ENCODE data around the gene HORMAD2.
"Not testable (repeated sequence)": the region's sequence is repeated elsewhere in the genome, so short reads cannot be mapped to it uniquely, and the experiment has no call there.

HORMAD2 gene

GRCh38 chr22:30045494-30045887 is 34.8 kb upstream of the HORMAD2 start:
- DNase-seq (ENCODE audit: low spot score in 2 of 2) = no peak
- Histone ChIP-seq H3K4me1 (peaks cover 24% of the 10 kb centered on the region), H3K27me3 (ENCODE audit: low read depth) (no peaks in the 10 kb centered on the region), H3K36me3 (replicated peaks) (no peaks in the 10 kb centered on the region), H3K4me3 (no peak overlapping the region), H3K9me3 (no peaks in the 10 kb centered on the region)
- in situ Hi-C loops (cut with MboI; ENCODE audit: low sequenced_read_pairs) = no loop called here

- no peak for DNase-seq (ENCODE audit: low spot score in 2 of 2)
- Histone ChIP-seq H3K4me1 (peaks cover 24% of the 10 kb centered on the region), H3K36me3 (replicated peaks) (no peaks in the 10 kb centered on the region), H3K27me3 (ENCODE audit: low read depth) (no peaks in the 10 kb centered on the region), H3K4me3 (no peak overlapping the region), H3K9me3 (no peaks in the 10 kb centered on the region)
- in situ Hi-C loops (cut with MboI; ENCODE audit: low sequenced_read_pairs) = no loop called here
Measured at GRCh38 chr22:30045901-30046715, 34.2 kb upstream of the HORMAD2 start.

GRCh38 chr22:30046716-30047363 is 33.4 kb upstream of the HORMAD2 start:
- H3K9me3 ChIP-seq = no peaks in the 10 kb centered on the region
- DNase-seq (ENCODE audit: low spot score in 2 of 2) = no peak
- peaks cover 24% of the 10 kb centered on the region for H3K4me1 ChIP-seq
- H3K27me3 ChIP-seq (ENCODE audit: low read depth) = no peaks in the 10 kb centered on the region
- no peak overlapping the region for H3K4me3 ChIP-seq
- in situ Hi-C loops (cut with MboI; ENCODE audit: low sequenced_read_pairs) = no loop called here
- H3K36me3 ChIP-seq (replicated peaks) = no peaks in the 10 kb centered on the region

GRCh38 chr22:30047364-30047738 is 32.9 kb upstream of the HORMAD2 start:
- no peaks in the 10 kb centered on the region for H3K27me3 ChIP-seq (ENCODE audit: low read depth)
- H3K36me3 ChIP-seq (replicated peaks) = no peaks in the 10 kb centered on the region
- H3K4me3 ChIP-seq = no peak overlapping the region
- DNase-seq (ENCODE audit: low spot score in 2 of 2) = no peak
- H3K9me3 ChIP-seq = no peaks in the 10 kb centered on the region
- in situ Hi-C loops (cut with MboI; ENCODE audit: low sequenced_read_pairs) = no loop called here
- peaks cover 24% of the 10 kb centered on the region for H3K4me1 ChIP-seq

GRCh38 chr22:30048681-30049080 is 31.6 kb upstream of the HORMAD2 start:
- DNase-seq (ENCODE audit: low spot score in 2 of 2) = no peak
- no peaks in the 10 kb centered on the region for H3K9me3 ChIP-seq
- H3K27me3 ChIP-seq (ENCODE audit: low read depth) = no peaks in the 10 kb centered on the region
- in situ Hi-C loops (cut with MboI; ENCODE audit: low sequenced_read_pairs) = no loop called here
- peaks cover 21% of the 10 kb centered on the region for H3K4me1 ChIP-seq
- H3K4me3 ChIP-seq = no peak overlapping the region
- H3K36me3 ChIP-seq (replicated peaks) = no peaks in the 10 kb centered on the region

GRCh38 chr22:30054067-30054763 is 26.0 kb upstream of the HORMAD2 start:
- no peak for DNase-seq (ENCODE audit: low spot score in 2 of 2)
- Histone ChIP-seq H3K4me1 (no peaks in the 10 kb centered on the region), H3K4me3 (no peak overlapping the region), H3K27me3 (ENCODE audit: low read depth) (no peaks in the 10 kb centered on the region), H3K9me3 (peaks cover 7% of the 10 kb centered on the region), H3K36me3 (replicated peaks) (no peaks in the 10 kb centered on the region)
- in situ Hi-C loops (cut with MboI; ENCODE audit: low sequenced_read_pairs) = no loop called here

- in situ Hi-C loops (cut with MboI; ENCODE audit: low sequenced_read_pairs) = no loop called here
- no peaks in the 10 kb centered on the region for H3K27me3 ChIP-seq (ENCODE audit: low read depth)
- no peak for DNase-seq (ENCODE audit: low spot score in 2 of 2)
- no peak overlapping the region for H3K4me3 ChIP-seq
- no peaks in the 10 kb centered on the region for H3K36me3 ChIP-seq (replicated peaks)
- H3K9me3 ChIP-seq = peaks cover 7% of the 10 kb centered on the region
- H3K4me1 ChIP-seq = no peaks in the 10 kb centered on the region
Measured at GRCh38 chr22:30054764-30055069, 25.5 kb upstream of the HORMAD2 start.

- in situ Hi-C loops (cut with MboI; ENCODE audit: low sequenced_read_pairs) = no loop called here
Measured at GRCh38 chr22:30056015-30056414, 24.2 kb upstream of the HORMAD2 start.

GRCh38 chr22:30057375-30057774 is 22.9 kb upstream of the HORMAD2 start:
- Histone ChIP-seq H3K4me3 (no peak overlapping the region), H3K27me3 (ENCODE audit: low read depth) (no peaks in the 10 kb centered on the region), H3K9me3 (peaks cover 7% of the 10 kb centered on the region), H3K4me1 (no peaks in the 10 kb centered on the region), H3K36me3 (replicated peaks) (no peaks in the 10 kb centered on the region)
- DNase-seq (ENCODE audit: low spot score in 2 of 2) = no peak
- in situ Hi-C loops (cut with MboI; ENCODE audit: low sequenced_read_pairs) = no loop called here

More at GRCh38 chr22:30056015-30056414, 24.2 kb upstream of the HORMAD2 start:
- no peaks in the 10 kb centered on the region for H3K36me3 ChIP-seq (replicated peaks)
- H3K4me3 ChIP-seq = no peak overlapping the region
- no peaks in the 10 kb centered on the region for H3K27me3 ChIP-seq (ENCODE audit: low read depth)
- H3K4me1 ChIP-seq = no peaks in the 10 kb centered on the region
- H3K9me3 ChIP-seq = peaks cover 7% of the 10 kb centered on the region
- no peak for DNase-seq (ENCODE audit: low spot score in 2 of 2)

- H3K4me3 ChIP-seq; in situ Hi-C loops (cut with MboI; ENCODE audit: low sequenced_read_pairs); H3K4me1 ChIP-seq; H3K27me3 ChIP-seq (ENCODE audit: low read depth); DNase-seq (ENCODE audit: low spot score in 2 of 2); H3K9me3 ChIP-seq; H3K36me3 ChIP-seq (replicated peaks): not testable (repeated sequence)
Measured at GRCh38 chr22:30059346-30060020, 20.8 kb upstream of the HORMAD2 start.

- H3K4me3 ChIP-seq; in situ Hi-C loops (cut with MboI; ENCODE audit: low sequenced_read_pairs): not testable (repeated sequence)
- H3K9me3 ChIP-seq = peaks cover 11% of the 10 kb centered on the region
Measured at GRCh38 chr22:30061094-30061493, 19.2 kb upstream of the HORMAD2 start.

GRCh38 chr22:30062259-30062658 is 18.0 kb upstream of the HORMAD2 start:
- H3K4me3 ChIP-seq = no peak overlapping the region
- H3K4me1 ChIP-seq = no peaks in the 10 kb centered on the region
- in situ Hi-C loops (cut with MboI; ENCODE audit: low sequenced_read_pairs) = no loop called here
- no peaks in the 10 kb centered on the region for H3K36me3 ChIP-seq (replicated peaks)
- H3K9me3 ChIP-seq = peaks cover 9% of the 10 kb centered on the region
- no peak for DNase-seq (ENCODE audit: low spot score in 2 of 2)
- H3K27me3 ChIP-seq (ENCODE audit: low read depth) = no peaks in the 10 kb centered on the region

More at GRCh38 chr22:30061094-30061493, 19.2 kb upstream of the HORMAD2 start:
- H3K27me3 ChIP-seq (ENCODE audit: low read depth); H3K36me3 ChIP-seq (replicated peaks); H3K4me1 ChIP-seq; DNase-seq (ENCODE audit: low spot score in 2 of 2): not testable (repeated sequence)

GRCh38 chr22:30062950-30063349 is 17.3 kb upstream of the HORMAD2 start:
- no peaks in the 10 kb centered on the region for H3K27me3 ChIP-seq (ENCODE audit: low read depth)
- DNase-seq (ENCODE audit: low spot score in 2 of 2) = no peak
- no peaks in the 10 kb centered on the region for H3K36me3 ChIP-seq (replicated peaks)
- H3K4me3 ChIP-seq = no peak overlapping the region
- no peaks in the 10 kb centered on the region for H3K4me1 ChIP-seq
- H3K9me3 ChIP-seq = peaks cover 9% of the 10 kb centered on the region
- in situ Hi-C loops (cut with MboI; ENCODE audit: low sequenced_read_pairs) = no loop called here

GRCh38 chr22:30064172-30064571 is 16.1 kb upstream of the HORMAD2 start:
- no peak for DNase-seq (ENCODE audit: low spot score in 2 of 2)
- Histone ChIP-seq H3K4me1 (no peaks in the 10 kb centered on the region), H3K27me3 (ENCODE audit: low read depth) (no peaks in the 10 kb centered on the region), H3K4me3 (no peak overlapping the region), H3K9me3 (peaks cover 5% of the 10 kb centered on the region; the same call in 1 of the 2 replicates), H3K36me3 (replicated peaks) (no peaks in the 10 kb centered on the region)
- in situ Hi-C loops (cut with MboI; ENCODE audit: low sequenced_read_pairs) = no loop called here

Measured in HAP-1 (cell line).